Smooth muscle cell (in vitro differentiated cells): Measurements from ENCODE around the gene SKP2. TPM values are rescaled to one million over a fixed set of nuclear protein-coding genes. Genes with fewer than 3 reads are reported as not detected.

Source experiments
- DNase-seq: peaks from one replicate; lab custom pipeline; 2025; ENCODE audit not compliant: unreplicated experiment; lab: John Stamatoyannopoulos, UW
- H2AFZ ChIP-seq: fragments of 200-600 bp; sonication (generic); 2 replicates; pipeline ENCODE4 v1.6.0; 2016; ENCODE audit warnings: antibody characterized with exemption, low read depth, mild to moderate bottlenecking
- H3F3A ChIP-seq: fragments of 200-600 bp; sonication (generic); 2 replicates; pipeline ENCODE4 v1.6.0; 2017; ENCODE audit warnings: antibody characterized with exemption, low read depth
- H3K27ac ChIP-seq: fragments of 200-600 bp; sonication (generic); 2 replicates; pipeline ENCODE4 v1.5.1; 2016; ENCODE audit warnings: low read depth, mild to moderate bottlenecking
- H3K27me3 ChIP-seq: fragments of 200-600 bp; sonication (generic); 2 replicates; pipeline ENCODE4 v1.6.1; 2016; ENCODE audit warnings: low read depth, mild to moderate bottlenecking
- H3K36me3 ChIP-seq: fragments of 200-600 bp; sonication (generic); 2 replicates; pipeline ENCODE4 v1.5.1; 2016; ENCODE audit warnings: low read depth
- H3K4me1 ChIP-seq: fragments of 200-600 bp; sonication (generic); 2 replicates; pipeline ENCODE4 v1.5.1; 2016; ENCODE audit warnings: low read depth
- H3K4me2 ChIP-seq: fragments of 200-600 bp; sonication (generic); 2 replicates; pipeline ENCODE4 v1.6.0; 2016; ENCODE audit warnings: mild to moderate bottlenecking
- H3K4me3 ChIP-seq: fragments of 200-600 bp; sonication (generic); 2 replicates; pipeline ENCODE4 v1.5.1; 2016; ENCODE audit warnings: mild to moderate bottlenecking
- H3K79me2 ChIP-seq: fragments of 200-600 bp; sonication (generic); 2 replicates; pipeline ENCODE4 v1.6.0; 2016; ENCODE audit warnings: low read depth, mild to moderate bottlenecking
- H3K9ac ChIP-seq: fragments of 200-600 bp; sonication (generic); 2 replicates; pipeline ENCODE4 v1.6.0; 2016; ENCODE audit warnings: low read depth
- H3K9me3 ChIP-seq: fragments of 200-600 bp; sonication (generic); replicated peaks from 2 replicates; pipeline ENCODE4 v1.5.1; 2016; ENCODE audit warnings: low read depth
- H4K20me1 ChIP-seq: fragments of 200-600 bp; sonication (generic); 2 replicates; pipeline ENCODE4 v1.6.0; 2016; ENCODE audit warnings: low read depth
- CTCF ChIP-seq: fragments of 200-600 bp; sonication (generic); IDR thresholded peaks from 2 replicates; pipeline ENCODE4 v1.5.1; 2017; ENCODE audit warnings: borderline replicate concordance, mild to moderate bottlenecking, antibody characterized with exemption; ENCODE audit not compliant: insufficient read depth, poor library complexity, severe bottlenecking
- WGBS: methylation state at CpG from one replicate; pipeline ENCODE4 v1.1.7; 2016; ENCODE audit warnings: low lambda C conversion rate; 5-methylcytosine and 5-hydroxymethylcytosine counted together
- polyA plus RNA-seq: library from polyadenylated mRNA; unstranded; fragments of >200 nt; fragmentation: Nextera tagmentation; extraction: Ambion mirVana; gene quantifications from 2 replicates; pipeline ENCODE4 v1.2.1, GENCODE V29; 2016
- total RNA-seq: library from RNA; depleted of rRNA; stranded (reverse); fragments of >200 nt; gene quantifications from 2 replicates; pipeline ENCODE4 v1.2.3, GENCODE V29; 2014

SKP2 gene
- total and polyA plus RNA-seq, 2 experiments from 2014 or later = 38.8 to 53.8 TPM

- TF ChIP-seq CTCF = no peak
- H3K9me3 ChIP-seq = no peaks in the 10 kb centered on the region
- DNase-seq = no peak
- peaks cover 32% of the 10 kb centered on the region for H3K36me3 ChIP-seq
- peaks cover 23% of the 10 kb centered on the region for H3K79me2 ChIP-seq
- H3K9ac ChIP-seq = no peak overlapping the region
- no peaks in the 10 kb centered on the region for H3F3A ChIP-seq
- 92% methylated on average over 4 of the region's 4 CpGs for WGBS
- H3K4me2 ChIP-seq = no peak overlapping the region
- no peaks in the 10 kb centered on the region for H3K4me1 ChIP-seq
- peak overlapping the region; percentile 42 for H3K27ac ChIP-seq
- peaks cover 14% of the 10 kb centered on the region for H4K20me1 ChIP-seq
- no peaks in the 10 kb centered on the region for H3K27me3 ChIP-seq
- no peak overlapping the region for H2AFZ ChIP-seq
- H3K4me3 ChIP-seq = no peak overlapping the region
Observed at GRCh38 chr5:36168737-36169136, 16.8 kb downstream of the SKP2 start.

- Histone ChIP-seq H3K27me3 (no peaks in the 10 kb centered on the region), H3K36me3 (peaks cover 22% of the 10 kb centered on the region)
Observed at GRCh38 chr5:36170832-36171424, 19.0 kb downstream of the SKP2 start.

GRCh38 chr5:36172599-36172998, 20.7 kb downstream of the SKP2 start:
- peaks cover 15% of the 10 kb centered on the region for H3K36me3 ChIP-seq
- peaks cover 5% of the 10 kb centered on the region for H4K20me1 ChIP-seq
- no peak overlapping the region for H2AFZ ChIP-seq
- H3K9me3 ChIP-seq = no peaks in the 10 kb centered on the region
- H3K4me2 ChIP-seq = no peak overlapping the region
- no peak overlapping the region for H3K9ac ChIP-seq
- WGBS = 95% methylated on average over 1 of the region's 1 CpG
- H3F3A ChIP-seq = no peaks in the 10 kb centered on the region
- H3K27me3 ChIP-seq = no peaks in the 10 kb centered on the region
- H3K4me3 ChIP-seq = no peak overlapping the region
- DNase-seq = no peak
- no peaks in the 10 kb centered on the region for H3K4me1 ChIP-seq
- no peaks in the 10 kb centered on the region for H3K79me2 ChIP-seq
- no peak for TF ChIP-seq CTCF
- no peak overlapping the region for H3K27ac ChIP-seq

More at GRCh38 chr5:36170832-36171424, 19.0 kb downstream of the SKP2 start:
- H3F3A ChIP-seq = no peaks in the 10 kb centered on the region
- H3K4me3 ChIP-seq = no peak overlapping the region
- no peak overlapping the region for H3K27ac ChIP-seq
- H3K79me2 ChIP-seq = peaks cover 4% of the 10 kb centered on the region
- H4K20me1 ChIP-seq = peaks cover 5% of the 10 kb centered on the region
- no peak overlapping the region for H3K9ac ChIP-seq
- DNase-seq = no peak
- no peaks in the 10 kb centered on the region for H3K9me3 ChIP-seq
- 95% methylated on average over 5 of the region's 5 CpGs for WGBS
- H2AFZ ChIP-seq = no peak overlapping the region
- no peaks in the 10 kb centered on the region for H3K4me1 ChIP-seq
- TF ChIP-seq CTCF = no peak
- no peak overlapping the region for H3K4me2 ChIP-seq

- WGBS = 96% methylated on average over 2 of the region's 2 CpGs
- Histone ChIP-seq H3K36me3 (peaks cover 15% of the 10 kb centered on the region), H4K20me1 (no peaks in the 10 kb centered on the region)
Observed at GRCh38 chr5:36173426-36173825, 21.5 kb downstream of the SKP2 start.

More at GRCh38 chr5:36173426-36173825, 21.5 kb downstream of the SKP2 start:
- no peaks in the 10 kb centered on the region for H3K27me3 ChIP-seq
- H2AFZ ChIP-seq = no peak overlapping the region
- H3K4me2 ChIP-seq = no peak overlapping the region
- no peak overlapping the region for H3K27ac ChIP-seq
- no peak overlapping the region for H3K4me3 ChIP-seq
- H3K4me1 ChIP-seq = peaks cover 5% of the 10 kb centered on the region
- H3K9me3 ChIP-seq = no peaks in the 10 kb centered on the region
- no peak overlapping the region for H3K9ac ChIP-seq
- no peak for TF ChIP-seq CTCF
- no peaks in the 10 kb centered on the region for H3K79me2 ChIP-seq
- H3F3A ChIP-seq = no peaks in the 10 kb centered on the region
- no peak for DNase-seq
